Caco-2 (cell line): ENCODE measurements around the gene KIF17. TPM values are rescaled to one million over a fixed set of nuclear protein-coding genes. Genes with fewer than 3 reads are reported as not detected.

ENCODE experiments used
- BruUV-seq: library from RNA; stranded (reverse); fragments of 400-500 nt; replicated peaks from 2 replicates; lab custom pipeline; 2021; lab: Mats Ljungman, UMichigan
- CTCF ChIA-PET: fragments of 300-600 bp; sonication (Branson Sonifier 250); formaldehyde crosslinking; loops from one replicate; lab custom pipeline; 2022; ENCODE audit warnings: antibody characterized with exemption; lab: Charles Lee
- POLR2A ChIA-PET: fragments of 300-600 bp; sonication (Branson Sonifier 250); formaldehyde crosslinking; loops from one replicate; lab custom pipeline; 2022; ENCODE audit warnings: antibody characterized with exemption; lab: Charles Lee
- DNase-seq, 2 experiments: peaks; one replicate each; pipeline versions ENCODE4 v3.0.0 to v3.0.0-alpha.2; 2020 to 2022
- H3K27me3 ChIP-seq: replicated peaks from 2 replicates; pipeline ENCODE4 v1.6.0; 2011; ENCODE audit warnings: low read length; ENCODE audit not compliant: control insufficient read depth, insufficient read depth
- H3K36me3 ChIP-seq: 2 replicates; pipeline ENCODE4 v1.5.1; 2011; ENCODE audit warnings: low read length; ENCODE audit not compliant: control insufficient read depth, insufficient read depth
- H3K4me1 ChIP-seq: fragments of 250-450 bp; sonication (Bioruptor Pico); 2 replicates; pipeline ENCODE4 v1.5.1; 2020; ENCODE audit warnings: mild to moderate bottlenecking
- H3K4me3 ChIP-seq: 2 replicates; pipeline ENCODE4 v1.5.1; 2011; ENCODE audit warnings: low read depth, mild to moderate bottlenecking, control low read depth, low read length
- H3K9me3 ChIP-seq: fragments of 250-450 bp; sonication (Bioruptor Pico); 2 replicates; pipeline ENCODE4 v1.5.1; 2020; ENCODE audit warnings: mild to moderate bottlenecking, moderate library complexity
- H3K27ac Mint-ChIP-seq: one replicate; pipeline ENCODE4 v1.8.0; 2022; ENCODE audit warnings: mixed read lengths; ENCODE audit not compliant: unreplicated experiment
- H3K27me3 Mint-ChIP-seq: one replicate; pipeline ENCODE4 v1.8.0; 2022; ENCODE audit warnings: mixed read lengths; ENCODE audit not compliant: insufficient read depth, unreplicated experiment
- H3K36me3 Mint-ChIP-seq: one replicate; pipeline ENCODE4 v1.8.0; 2022; ENCODE audit warnings: mild to moderate bottlenecking, mixed read lengths; ENCODE audit not compliant: insufficient read depth, unreplicated experiment
- H3K4me1 Mint-ChIP-seq: one replicate; pipeline ENCODE4 v1.8.0; 2022; ENCODE audit warnings: low read depth, mixed read lengths; ENCODE audit not compliant: unreplicated experiment
- H3K4me3 Mint-ChIP-seq: one replicate; pipeline ENCODE4 v1.8.0; 2022; ENCODE audit warnings: mild to moderate bottlenecking, moderate library complexity, mixed read lengths; ENCODE audit not compliant: unreplicated experiment
- H3K9me3 Mint-ChIP-seq: one replicate; pipeline ENCODE4 v1.8.0; 2022; ENCODE audit warnings: mixed read lengths; ENCODE audit not compliant: unreplicated experiment
- CTCF ChIP-seq, 2 experiments: fragments of 200-600 bp in 1 of 2; IDR thresholded peaks; 1 replicate in 1 of 2; 2 replicates in 1 of 2; pipeline versions ENCODE4 v1.5.1 to v1.8.0; 2011 to 2022; ENCODE audit warnings: antibody characterized with exemption in 1 of 2, control low read depth in 1 of 2, inconsistent platforms in 1 of 2, low read depth in 1 of 2, low read length in 1 of 2, mild to moderate bottlenecking in 1 of 2, moderate library complexity in 1 of 2; ENCODE audit not compliant: insufficient read depth in 1 of 2, severe bottlenecking in 1 of 2, unreplicated experiment in 1 of 2
- intact Hi-C: fragments of 100-400 bp; cut with micrococcal nuclease; formaldehyde crosslinking; loops from one replicate; pipeline ENCODE4 v1.10.0; 2022; ENCODE audit not compliant: unreplicated experiment
- total RNA-seq: library from RNA; stranded (reverse); gene quantifications from 2 replicates; pipeline ENCODE4 v1.2.3, GENCODE V29; 2022

The KIF17 gene
- total RNA-seq, 1 experiment from 2014 or later: 1.5 TPM

GRCh38 chr1:20698195-20698910, 19.5 kb downstream of the KIF17 start:
- BruUV-seq: TSS peak; percentile 27
- Histone ChIP-seq H3K9me3 (no peaks in the 10 kb centered on the region), H3K27me3 (no peaks in the 10 kb centered on the region), H3K36me3 (no peaks in the 10 kb centered on the region), H3K4me3 (no peak overlapping the region), H3K4me1 (peaks cover 18% of the 10 kb centered on the region)
- peaks cover 12% of the 10 kb centered on the region for H3K36me3 Mint-ChIP-seq
- CTCF ChIA-PET: interaction anchor here (0.5 kb wide), 1 partner anchor 52 kb away, joined by 6 read pairs; no protein-coding TSS in a partner anchor
- intact Hi-C loops: loop anchor here (10.0 kb wide), 2 partner anchors 86 to 286 kb away; partner anchors contain the start of gene HP1BP3
- no peaks in the 10 kb centered on the region for H3K9me3 Mint-ChIP-seq
- POLR2A ChIA-PET: no interaction called here
- H3K27ac Mint-ChIP-seq: no peak overlapping the region
- TF ChIP-seq CTCF (IDR thresholded peaks at IDR 0.05; ENCODE audit: insufficient read depth in 1 of 2, low read depth in 1 of 2, low read length in 1 of 2, severe bottlenecking in 1 of 2, unreplicated experiment in 1 of 2): no peak
- peaks cover 12% of the 10 kb centered on the region for H3K4me1 Mint-ChIP-seq
- H3K27me3 Mint-ChIP-seq: no peaks in the 10 kb centered on the region
- no peak for DNase-seq
- peak overlapping the region; percentile 23 for H3K4me3 Mint-ChIP-seq

DNA sequence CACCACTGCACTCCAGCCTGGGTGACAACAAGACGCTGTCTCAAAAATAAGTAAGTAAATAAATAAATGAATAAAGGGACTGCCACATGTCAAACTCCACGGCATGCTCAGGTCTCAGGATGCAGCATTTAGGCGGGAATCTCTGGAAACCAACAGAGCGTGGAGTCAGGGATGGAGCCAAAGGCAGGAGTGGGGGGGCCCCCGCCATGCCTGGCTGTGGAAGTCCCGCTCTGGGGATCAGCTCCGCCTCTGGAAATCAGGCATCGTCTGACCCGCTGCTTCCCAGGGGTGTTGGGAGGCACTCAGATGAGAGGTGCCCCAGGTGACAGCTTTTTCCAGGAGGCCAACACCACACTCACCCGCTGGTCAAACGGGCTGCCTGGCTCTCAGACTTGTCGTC, 20.2 kb downstream of the KIF17 start:
- no TSS peak for BruUV-seq
- no peaks in the 10 kb centered on the region for H3K27me3 Mint-ChIP-seq
- Histone ChIP-seq H3K4me3 (no peak overlapping the region), H3K27me3 (no peaks in the 10 kb centered on the region), H3K9me3 (no peaks in the 10 kb centered on the region), H3K4me1 (peaks cover 18% of the 10 kb centered on the region), H3K36me3 (no peaks in the 10 kb centered on the region)
- no peak for TF ChIP-seq CTCF (IDR thresholded peaks at IDR 0.05; ENCODE audit: insufficient read depth in 1 of 2, low read depth in 1 of 2, low read length in 1 of 2, severe bottlenecking in 1 of 2, unreplicated experiment in 1 of 2)
- DNase-seq: no peak
- H3K4me1 Mint-ChIP-seq: peaks cover 12% of the 10 kb centered on the region
- H3K36me3 Mint-ChIP-seq: peaks cover 12% of the 10 kb centered on the region
- H3K27ac Mint-ChIP-seq: peak overlapping the region; percentile 77
- H3K4me3 Mint-ChIP-seq: peak overlapping the region; percentile 88
- POLR2A ChIA-PET: interaction anchor here (1.4 kb wide), 1 partner anchor 89 kb away, joined by 7 read pairs; the partner anchor contains the start of gene HP1BP3
- CTCF ChIA-PET: interaction anchor here (0.8 to 1.4 kb wide), 6 partner anchors 8 to 498 kb away, joined by 3 to 49 read pairs (median 4); partner anchors contain the start of gene MUL1
- H3K9me3 Mint-ChIP-seq: no peaks in the 10 kb centered on the region
- intact Hi-C loops: loop anchor here (10.0 kb wide), 2 partner anchors 87 to 287 kb away; partner anchors contain the start of gene HP1BP3
